Suppressor macrophage treated with lipopolysaccharide for 1 hour (primary cell): ENCODE data around the gene ZNF451.
"Not testable (repeated sequence)": the region's sequence is repeated elsewhere in the genome, so short reads cannot be mapped to it uniquely, and the experiment has no call there.

Experiments used
- DNase-seq, 3 donors: peaks; one replicate each; pipeline ENCODE4 v3.0.0-alpha.2; 2020 to 2022

ZNF451 gene, protein sequence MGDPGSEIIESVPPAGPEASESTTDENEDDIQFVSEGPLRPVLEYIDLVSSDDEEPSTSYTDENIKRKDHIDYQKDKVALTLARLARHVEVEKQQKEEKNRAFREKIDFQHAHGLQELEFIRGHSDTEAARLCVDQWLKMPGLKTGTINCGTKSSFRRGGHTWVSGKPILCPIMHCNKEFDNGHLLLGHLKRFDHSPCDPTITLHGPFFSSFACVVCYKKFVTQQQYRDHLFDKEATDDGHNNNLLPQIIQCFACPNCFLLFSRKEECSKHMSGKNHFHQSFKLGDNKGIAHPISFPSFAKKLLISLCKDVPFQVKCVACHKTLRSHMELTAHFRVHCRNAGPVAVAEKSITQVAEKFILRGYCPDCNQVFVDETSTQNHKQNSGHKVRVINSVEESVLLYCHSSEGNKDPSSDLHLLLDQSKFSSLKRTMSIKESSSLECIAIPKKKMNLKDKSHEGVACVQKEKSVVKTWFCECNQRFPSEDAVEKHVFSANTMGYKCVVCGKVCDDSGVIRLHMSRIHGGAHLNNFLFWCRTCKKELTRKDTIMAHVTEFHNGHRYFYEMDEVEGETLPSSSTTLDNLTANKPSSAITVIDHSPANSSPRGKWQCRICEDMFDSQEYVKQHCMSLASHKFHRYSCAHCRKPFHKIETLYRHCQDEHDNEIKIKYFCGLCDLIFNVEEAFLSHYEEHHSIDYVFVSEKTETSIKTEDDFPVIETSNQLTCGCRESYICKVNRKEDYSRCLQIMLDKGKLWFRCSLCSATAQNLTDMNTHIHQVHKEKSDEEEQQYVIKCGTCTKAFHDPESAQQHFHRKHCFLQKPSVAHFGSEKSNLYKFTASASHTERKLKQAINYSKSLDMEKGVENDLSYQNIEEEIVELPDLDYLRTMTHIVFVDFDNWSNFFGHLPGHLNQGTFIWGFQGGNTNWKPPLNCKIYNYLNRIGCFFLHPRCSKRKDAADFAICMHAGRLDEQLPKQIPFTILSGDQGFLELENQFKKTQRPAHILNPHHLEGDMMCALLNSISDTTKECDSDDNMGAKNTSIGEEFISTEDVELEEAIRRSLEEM

DNA sequence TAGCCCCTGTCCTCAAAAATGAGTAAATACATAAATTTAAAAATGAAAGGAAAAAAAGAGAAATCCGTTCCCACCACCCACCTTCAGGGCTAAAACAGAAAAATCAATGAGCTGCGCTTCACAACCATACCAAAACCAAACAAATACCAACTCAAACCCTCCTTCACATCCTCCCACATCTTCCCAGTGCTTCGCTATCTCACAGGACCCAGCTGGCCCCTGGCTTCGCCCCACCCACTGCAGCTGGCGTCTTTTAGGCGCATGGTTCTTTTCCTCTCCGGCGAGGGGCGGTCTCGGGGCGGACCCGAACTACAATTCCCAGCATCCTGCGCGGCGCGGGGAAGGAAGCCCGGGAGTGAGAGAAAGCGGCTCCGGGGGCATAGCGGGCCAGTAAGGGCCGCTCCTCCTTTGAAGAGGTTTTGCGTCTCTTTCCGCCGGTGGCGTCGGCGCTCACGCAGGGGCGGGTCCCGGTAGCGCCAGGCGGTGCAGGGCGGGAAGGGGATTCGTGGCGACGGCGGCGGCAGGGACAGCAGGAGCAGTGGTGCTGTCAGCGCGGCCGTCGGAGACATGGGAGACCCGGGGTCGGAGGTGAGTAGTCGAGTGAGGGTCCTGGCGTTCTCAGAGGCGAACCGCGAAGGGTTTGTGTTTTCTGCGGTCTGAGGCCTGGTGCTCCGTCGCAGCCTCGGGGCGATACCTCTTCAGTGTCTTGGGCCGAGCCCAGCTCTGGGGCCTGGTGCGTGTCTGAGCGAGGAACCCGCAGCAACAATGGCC is at the start of gene ZNF451:
Gene ZNF451, plus strand, starts transcription at position 502 of the 771 bp plus-strand sequence. Its CDS starts 66 bp downstream, at position 568.
- DNase-seq: peak; percentile 97 to 98 (median 98)

DNA sequence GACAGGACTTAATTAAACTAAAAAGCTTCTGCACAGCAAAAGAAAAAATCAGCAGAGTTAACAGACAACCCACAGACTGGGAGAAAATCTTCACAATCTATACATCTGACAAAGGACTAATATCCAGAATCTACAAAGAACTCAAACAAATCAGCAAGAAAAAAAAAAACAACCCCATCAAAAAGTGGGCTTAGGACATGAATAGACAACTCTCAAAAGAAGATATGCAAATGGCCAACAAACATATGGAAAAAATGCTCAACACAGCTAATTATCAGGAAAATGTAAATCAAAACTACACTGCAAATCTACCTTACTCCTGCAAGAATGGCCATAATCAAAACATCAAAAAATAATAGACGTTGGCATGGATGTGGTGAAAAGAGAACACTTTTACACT is 45.9 kb upstream of the ZNF451 start:
- DNase-seq: not testable (repeated sequence)

DNA sequence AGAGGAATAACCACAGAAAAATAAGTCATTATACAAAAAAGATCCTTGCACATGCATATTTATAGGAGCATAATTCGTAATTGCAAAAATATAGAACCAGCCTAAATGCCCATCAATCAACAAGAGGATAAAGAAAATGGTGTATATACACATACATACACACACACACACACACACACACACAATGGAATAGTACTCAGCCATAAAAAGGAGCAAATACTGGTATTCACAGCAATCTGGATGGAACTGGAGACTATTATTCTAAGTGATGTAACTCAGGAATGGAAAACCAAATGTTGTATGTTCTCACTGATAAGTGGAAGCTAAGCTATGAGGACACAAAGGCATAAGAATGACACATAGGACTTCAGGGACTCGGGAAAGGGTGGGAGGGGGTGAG is 45.4 kb upstream of the ZNF451 start:
- no peak for DNase-seq

DNA sequence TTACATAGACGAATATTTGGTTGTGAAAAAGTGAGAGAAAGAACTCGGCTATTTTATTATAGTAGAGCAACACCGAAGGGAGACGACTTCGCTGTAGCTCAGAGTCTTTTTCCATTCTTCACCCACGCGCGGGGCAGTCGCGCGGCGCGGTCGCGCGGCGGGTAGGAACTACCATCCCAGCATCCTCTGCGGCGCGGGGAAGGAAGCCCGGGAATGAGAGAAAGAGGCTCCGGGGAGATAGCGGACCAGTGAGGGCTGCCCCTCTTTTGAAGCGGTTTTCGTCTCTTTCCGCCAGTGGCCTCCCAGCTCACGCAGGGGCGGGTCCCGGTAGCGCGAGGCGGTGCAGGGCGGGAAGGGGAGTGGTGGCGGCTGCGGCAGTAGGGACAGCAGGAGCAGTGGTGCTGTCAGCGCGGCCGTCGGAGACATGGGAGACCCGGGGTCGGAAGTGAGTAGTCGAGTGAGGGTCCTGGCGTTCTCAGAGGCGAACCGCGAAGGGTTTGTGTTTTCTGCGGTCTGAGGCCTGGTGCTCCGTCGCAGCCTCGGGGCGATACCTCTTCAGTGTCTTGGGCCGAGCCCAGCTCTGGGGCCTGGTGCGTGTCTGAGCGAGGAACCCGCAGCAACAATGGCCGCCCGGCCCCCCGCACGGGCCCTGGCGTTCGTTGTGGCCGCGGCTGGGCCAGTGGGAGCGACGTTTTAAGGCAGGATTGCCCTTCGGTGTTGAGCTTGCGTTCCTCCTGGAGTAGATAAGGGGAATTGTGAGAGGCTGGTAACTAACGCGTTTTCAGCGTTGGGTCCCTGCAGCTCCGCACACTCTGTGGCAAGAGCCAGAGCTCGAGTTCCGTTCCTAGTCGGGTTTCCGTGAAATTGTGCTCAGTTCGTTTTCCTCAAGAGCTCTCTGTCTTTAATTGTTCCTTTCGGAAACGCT is 43.4 kb upstream of the ZNF451 start, which contains the start of gene KIAA1586:
Gene KIAA1586, plus strand, starts transcription at position 362 of the 925 bp plus-strand sequence. Its CDS starts 63 bp downstream, at position 425.
- peak; percentile 89 to 93 (median 90) for DNase-seq

DNA sequence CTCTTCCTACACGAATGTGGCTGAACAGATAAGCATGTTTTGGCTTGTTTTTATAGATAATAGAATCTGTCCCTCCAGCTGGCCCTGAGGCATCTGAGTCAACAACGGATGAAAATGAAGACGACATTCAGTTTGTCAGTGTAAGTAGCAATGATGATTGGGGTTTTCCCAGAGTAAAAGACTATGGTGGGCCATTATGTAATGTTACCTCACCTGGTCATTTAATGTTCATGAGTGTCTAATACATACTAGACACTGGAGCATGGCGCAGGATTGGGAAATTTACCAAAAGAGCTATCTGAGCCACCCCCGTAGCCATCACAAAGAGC is 42.8 kb upstream of the ZNF451 start:
- not testable (repeated sequence) for DNase-seq

DNA sequence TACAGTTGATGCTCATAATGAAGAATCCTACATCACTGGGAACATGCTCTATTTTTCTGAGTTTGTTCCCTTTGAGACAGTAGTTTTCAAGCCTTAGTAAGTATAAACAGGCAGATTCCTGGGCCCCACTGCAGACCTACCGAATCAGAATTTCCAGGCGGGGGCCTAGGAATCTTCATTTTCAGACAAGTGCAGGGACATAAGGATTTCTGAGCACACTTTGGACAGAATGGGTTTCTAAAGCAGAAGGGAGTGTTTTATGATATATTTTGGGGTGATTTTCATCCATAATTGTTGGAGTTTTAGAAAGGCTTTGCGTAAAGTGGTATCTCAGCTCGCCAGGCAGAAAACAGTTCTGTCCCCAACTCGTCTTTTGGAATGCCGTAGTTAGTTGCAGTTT is 42.1 kb upstream of the ZNF451 start:
- not testable (repeated sequence) for DNase-seq

DNA sequence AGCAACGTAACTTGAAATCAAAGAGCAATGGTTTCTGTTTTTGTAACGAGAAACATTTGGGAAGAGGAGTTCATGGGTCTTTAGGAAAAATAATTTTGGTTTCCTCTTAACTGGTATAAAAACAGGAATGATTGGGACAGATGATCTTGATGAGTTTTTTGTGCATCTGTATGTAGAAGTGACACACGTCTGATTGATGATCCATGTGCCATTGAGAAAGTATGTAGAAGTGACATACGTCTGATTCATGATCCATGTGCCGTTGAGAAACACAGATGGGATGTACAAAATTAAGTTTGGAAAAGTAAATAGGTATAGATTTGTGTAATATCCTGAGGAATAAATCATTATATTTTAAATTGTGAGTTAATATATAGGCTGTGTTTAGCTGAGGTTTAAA is 41.4 kb upstream of the ZNF451 start:
- peak in 1 of 3 donors; percentile 6 for DNase-seq

DNA sequence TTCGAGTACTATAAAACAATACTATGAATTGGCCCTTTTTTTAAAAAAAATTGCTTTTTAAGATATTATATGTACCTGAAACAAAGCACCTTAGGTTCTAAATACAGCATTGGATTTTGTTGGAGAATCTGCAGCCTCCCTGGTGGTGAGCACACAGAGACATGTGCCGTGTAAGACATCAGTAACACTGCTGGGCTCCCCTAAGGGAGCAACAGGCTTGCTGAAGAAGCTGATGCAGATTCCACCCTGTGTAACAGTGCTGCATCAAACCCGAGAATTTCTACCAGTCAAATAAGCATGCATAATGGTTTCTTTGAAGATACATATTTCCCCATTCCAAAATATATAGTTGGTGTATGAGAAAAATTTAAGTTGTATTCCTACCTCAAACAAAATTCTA is 26.1 kb upstream of the ZNF451 start:
- no peak for DNase-seq

DNA sequence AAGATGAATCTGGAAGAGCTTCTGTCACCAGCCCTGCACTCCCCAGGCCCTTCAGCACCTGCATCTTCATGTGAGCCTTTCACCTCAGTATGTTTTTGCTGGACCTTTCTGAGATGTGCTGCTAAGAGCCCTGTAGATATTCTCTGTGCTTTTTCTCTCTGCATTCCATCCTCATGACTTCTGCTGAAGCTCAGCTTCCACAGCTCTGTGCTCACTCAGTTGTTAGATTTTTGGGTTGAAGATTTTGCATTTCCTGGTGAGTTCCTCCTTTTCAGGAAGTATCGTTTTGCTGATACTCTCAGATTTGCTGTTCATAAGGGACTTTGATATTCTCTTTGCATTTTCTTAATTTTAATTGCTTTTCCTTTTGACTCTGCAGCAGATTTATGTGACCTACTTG is 25.2 kb upstream of the ZNF451 start:
- no peak for DNase-seq

DNA sequence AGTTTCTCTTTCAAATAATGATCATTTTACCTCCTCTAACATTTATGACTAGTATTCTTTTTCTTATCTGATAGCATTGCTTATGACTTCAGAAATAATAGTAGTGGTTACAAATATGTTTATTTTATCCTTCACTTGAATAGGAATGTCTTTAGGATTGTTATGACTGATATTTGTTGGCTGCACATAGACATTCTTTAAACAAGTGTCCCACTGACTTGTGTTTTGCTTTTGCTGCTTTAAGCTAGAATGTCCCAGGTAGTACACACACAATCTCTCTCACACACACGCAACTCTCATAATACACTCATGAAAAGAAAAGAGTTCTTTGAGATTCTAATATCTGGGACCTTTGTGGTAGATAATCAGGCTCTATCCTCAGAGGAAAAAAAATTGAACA is 21.9 kb upstream of the ZNF451 start:
- no peak for DNase-seq

DNA sequence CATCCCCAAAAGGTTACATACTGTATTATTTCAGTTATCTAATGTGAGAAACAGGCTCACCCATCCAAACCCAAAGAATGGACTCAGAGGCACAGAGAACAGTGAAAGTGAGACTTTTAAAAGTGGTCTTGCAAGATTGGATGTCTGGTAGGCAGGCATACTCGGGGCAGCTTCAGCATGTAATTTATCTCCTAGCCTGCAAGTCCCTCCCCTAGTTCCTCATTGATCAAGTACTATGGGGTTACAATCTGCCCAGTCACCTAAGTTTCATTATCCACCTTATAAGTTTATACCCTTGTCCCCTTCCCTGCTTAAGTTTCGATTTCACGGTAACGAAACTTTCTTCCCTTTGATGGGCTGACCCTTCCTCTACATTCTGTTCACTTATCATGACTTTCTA is 20.8 kb upstream of the ZNF451 start:
- no peak for DNase-seq

DNA sequence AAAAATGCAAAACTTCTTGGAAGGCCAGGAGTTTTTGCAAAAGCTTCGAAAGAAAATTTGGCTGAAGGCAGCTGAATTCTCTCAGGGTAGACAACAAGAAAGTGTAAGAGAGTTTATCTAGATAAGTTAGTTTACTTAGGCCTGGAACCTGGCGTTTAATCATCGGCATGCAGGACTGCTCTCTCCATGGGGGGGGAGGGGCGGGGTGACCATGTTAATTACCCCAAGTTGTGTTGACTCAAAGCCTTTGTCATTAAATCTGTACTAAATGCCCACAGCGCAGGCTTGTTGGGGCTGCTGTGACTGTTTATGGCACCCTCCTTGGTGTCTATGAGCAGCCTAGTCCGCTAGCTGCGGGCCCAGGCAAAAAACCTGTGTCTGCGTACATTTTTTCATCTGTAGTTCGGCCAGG is 20.1 kb upstream of the ZNF451 start:
- DNase-seq: no peak

DNA sequence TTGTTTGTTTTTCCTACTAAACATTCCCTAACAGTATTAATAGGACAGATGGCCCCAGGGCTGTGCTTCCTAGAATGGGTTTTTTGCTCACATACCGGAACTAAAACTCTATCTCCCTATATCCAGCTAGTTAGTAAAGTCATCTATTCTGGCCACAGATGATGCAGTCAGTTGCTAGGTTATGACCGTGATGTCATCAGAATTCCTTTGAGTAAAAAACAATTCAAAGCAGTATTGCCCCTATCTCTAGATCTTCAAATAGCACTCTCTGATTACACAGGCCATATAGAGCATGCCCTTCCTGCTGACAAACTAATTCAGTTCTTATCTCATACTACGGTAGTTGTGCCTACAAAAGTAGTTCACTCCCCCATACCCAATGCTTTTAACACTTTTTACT is 17.9 kb upstream of the ZNF451 start:
- DNase-seq: no peak

DNA sequence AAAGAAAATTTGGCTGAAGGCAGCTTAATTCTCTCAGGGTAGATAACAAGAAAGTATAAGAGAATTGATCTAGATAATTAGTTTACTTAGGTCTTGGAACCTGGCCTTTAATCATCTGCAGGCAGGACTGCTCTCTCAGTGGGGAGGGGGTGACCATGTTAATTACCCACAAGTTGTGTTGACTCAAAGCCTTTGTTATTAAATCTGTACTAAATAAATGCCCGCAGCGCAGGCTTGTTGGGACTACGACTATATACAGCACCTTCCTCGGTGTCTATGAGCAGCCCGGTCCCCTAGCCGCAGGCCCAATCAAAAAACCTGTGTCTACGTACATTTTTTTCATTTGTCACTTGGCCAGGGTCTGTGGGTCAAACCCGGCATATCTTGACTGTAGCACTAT is 15.6 kb upstream of the ZNF451 start:
- no peak for DNase-seq

DNA sequence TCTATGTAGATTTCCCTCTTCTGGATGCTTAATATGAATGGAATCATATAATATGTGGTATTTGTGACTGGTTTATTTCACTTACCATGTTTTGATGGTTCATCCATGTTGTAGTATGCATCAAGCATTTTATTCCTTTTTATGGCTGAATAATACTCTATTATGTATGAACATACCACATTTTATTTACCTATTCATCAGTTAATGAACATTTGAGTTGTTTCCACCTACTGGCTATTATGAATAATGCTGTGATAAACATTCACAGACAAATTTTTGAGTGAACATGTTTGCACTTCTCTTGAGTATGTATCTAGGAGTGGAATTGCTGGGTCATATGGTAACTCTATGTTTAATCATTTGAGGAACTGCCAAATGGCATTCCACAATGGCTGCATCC is 14.9 kb upstream of the ZNF451 start:
- no peak for DNase-seq

DNA sequence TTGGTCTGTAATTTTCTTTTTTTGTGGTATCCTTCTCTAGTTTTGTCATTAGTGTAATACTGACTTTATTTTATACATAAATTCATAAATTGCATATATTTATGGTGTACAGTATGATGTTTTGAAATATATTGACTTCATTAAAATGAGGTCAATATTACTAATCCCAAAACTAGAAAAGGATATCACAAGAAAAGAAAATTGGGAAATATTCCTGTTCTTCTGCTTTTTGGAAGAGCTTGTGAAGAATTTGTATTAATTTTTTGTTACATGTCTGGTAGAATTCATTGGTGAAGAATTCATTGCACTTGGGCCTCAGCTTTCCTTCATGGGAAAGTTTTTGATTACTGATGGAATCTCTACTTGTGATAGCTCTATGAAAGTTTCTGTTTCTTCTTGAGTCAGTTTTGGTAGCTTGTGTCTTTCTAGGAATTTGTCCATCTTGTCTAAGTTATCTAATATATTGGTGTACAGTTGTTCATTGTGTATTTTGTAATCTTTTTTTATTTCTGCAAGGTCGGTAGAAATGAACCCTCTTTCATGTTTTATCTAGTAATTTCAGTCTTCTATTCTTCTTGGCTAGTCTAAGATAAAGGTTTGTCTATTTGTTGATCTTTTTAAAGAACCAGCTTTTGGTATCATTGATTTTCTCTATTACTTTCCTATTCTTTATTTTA is 11.3 kb upstream of the ZNF451 start:
- DNase-seq: peak in 1 of 3 donors; percentile 8

DNA sequence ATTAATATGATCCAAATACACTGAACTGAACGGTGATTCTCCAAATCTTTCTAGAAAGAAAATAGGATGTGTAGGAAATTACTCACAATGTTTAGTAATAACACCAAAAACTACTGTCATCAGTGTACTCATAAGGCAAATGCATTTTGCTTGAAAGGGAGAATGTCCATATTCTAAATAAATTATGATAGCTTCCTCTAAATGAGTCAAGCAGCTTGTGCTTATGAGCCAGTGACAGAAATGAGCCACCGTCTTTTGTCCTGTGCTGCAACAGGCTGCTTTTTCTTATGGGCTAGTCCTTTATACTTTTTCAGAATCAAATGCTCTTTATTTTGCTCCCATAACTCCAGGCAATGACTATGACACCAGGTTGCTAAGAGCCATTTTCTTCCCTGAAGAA is 4.5 kb upstream of the ZNF451 start:
- DNase-seq: peak; percentile 28 to 62 (median 35)

DNA sequence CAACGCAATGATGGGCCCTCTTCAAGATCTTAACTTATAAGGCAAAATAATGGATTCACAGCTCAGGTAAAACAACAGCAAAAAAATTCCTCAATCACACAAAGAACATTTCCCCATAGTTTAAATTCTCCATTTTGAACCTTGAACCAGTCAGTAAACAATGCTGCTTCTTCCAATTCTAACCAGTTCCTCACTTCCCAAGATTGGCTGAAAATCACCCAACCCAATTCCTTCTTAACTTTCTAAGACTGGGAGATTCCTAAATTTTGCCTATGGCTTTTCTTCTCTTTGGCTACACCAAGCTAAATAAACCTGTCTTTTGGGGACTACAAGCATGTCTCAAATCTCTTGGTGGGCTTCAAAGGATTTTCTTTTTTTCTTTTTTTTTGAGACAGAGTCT is 3.1 kb upstream of the ZNF451 start:
- no peak for DNase-seq

DNA sequence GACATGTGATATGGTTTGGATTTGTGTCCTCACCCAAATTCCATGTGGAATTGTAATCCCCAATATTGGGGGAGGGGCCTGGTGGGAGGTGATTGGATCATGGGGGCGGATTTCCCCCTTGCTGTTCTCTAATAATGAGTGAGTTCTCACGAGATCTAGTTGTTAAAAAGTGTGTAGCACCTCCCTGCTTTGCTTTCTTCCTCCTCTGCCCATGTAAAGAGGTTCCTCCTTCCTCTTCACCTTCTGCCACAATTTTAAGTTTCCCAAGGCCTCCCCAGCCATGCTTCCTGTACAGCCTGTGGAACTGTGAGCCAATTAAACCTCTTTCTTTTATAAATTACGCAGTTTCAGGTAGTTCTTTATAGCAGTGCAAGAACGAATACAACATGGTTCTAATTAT is 2.1 kb upstream of the ZNF451 start:
- peak in 2 of 3 donors; percentile 15 to 27 for DNase-seq

DNA sequence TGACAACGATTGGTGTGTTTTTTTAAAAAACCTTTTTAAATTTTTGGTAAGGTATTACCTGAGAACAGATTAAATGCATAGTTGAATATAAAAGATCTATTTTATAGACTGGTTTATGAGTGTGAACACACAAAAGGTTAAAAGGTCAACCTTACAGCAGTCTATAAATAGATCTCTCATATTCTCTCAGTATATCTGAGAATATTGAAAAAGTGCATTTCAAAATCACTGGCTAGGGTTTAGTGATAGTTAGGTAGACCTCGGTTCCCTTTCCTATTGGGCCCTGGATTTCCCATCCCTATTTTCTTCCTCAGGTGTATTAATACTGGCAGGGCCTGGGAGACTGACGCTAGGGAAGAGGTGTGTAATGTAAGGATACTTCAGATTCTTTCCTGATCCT is 723 bp upstream of the ZNF451 start:
- no peak for DNase-seq
